BLaER1 (cell line): ENCODE results near the gene MALRD1.

ENCODE experiments used
- H3K27ac ChIP-seq: shearing (Covaris generic); formaldehyde crosslinking; 2 replicates; pipeline ENCODE4 v1.8.1; 2022
- H3K27me3 ChIP-seq: shearing (Covaris generic); formaldehyde crosslinking; 2 replicates; pipeline ENCODE4 v1.8.1; 2022
- H3K36me3 ChIP-seq: shearing (Covaris generic); formaldehyde crosslinking; 2 replicates; pipeline ENCODE4 v1.8.1; 2022
- H3K4me1 ChIP-seq: shearing (Covaris generic); formaldehyde crosslinking; 2 replicates; pipeline ENCODE4 v1.8.1; 2022
- H3K4me2 ChIP-seq: shearing (Covaris generic); formaldehyde crosslinking; 2 replicates; pipeline ENCODE4 v1.8.1; 2022
- H3K4me3 ChIP-seq: shearing (Covaris generic); formaldehyde crosslinking; 2 replicates; pipeline ENCODE4 v1.8.1; 2022
- H3K9ac ChIP-seq: shearing (Covaris generic); formaldehyde crosslinking; 2 replicates; pipeline ENCODE4 v1.8.1; 2022
- H3K9me3 ChIP-seq: shearing (Covaris generic); formaldehyde crosslinking; 2 replicates; pipeline ENCODE4 v1.8.1; 2022
- H4K20me1 ChIP-seq: shearing (Covaris generic); formaldehyde crosslinking; 2 replicates; pipeline ENCODE4 v1.8.1; 2022
- Cebpa-rat ChIP-seq: shearing (Covaris generic); IDR thresholded peaks from 2 replicates; pipeline ENCODE4 v1.8.1; 2022

MALRD1 gene

DNA sequence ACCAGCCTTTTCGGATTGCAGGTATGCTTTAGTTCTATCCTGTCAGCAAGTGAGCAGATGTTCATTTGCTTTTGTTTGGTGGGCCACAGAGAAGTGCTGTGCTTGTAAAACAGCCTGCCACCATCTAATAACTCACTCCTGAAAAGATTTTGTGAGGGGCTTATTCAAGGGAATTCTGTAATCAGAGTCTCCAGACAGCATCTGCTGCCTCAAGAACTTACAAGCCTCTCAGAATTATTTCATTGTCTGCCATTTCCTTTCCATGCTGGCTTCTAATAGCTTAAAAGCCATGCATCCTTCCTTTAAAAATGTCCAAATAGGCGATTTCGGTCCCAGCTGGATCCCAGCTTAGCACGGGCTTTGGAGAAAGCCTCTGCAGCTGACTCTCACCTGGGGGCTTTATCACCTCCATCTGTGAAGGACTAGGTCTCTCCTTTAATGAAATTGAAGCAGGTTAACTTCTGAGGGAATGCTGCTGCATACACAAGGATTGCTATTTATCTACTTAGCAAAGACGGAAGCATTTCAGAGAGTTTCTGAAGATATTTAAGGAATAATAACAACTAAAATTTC, 48.0 kb downstream of the MALRD1 start:
- Histone ChIP-seq H3K4me3 (no peak overlapping the region), H3K36me3 (no peaks in the 10 kb centered on the region), H4K20me1 (no peaks in the 10 kb centered on the region), H3K4me2 (no peak overlapping the region), H3K27ac (no peak overlapping the region), H3K9me3 (no peaks in the 10 kb centered on the region), H3K9ac (no peak overlapping the region), H3K4me1 (no peaks in the 10 kb centered on the region), H3K27me3 (no peaks in the 10 kb centered on the region)
- no peak for TF ChIP-seq Cebpa-rat

DNA sequence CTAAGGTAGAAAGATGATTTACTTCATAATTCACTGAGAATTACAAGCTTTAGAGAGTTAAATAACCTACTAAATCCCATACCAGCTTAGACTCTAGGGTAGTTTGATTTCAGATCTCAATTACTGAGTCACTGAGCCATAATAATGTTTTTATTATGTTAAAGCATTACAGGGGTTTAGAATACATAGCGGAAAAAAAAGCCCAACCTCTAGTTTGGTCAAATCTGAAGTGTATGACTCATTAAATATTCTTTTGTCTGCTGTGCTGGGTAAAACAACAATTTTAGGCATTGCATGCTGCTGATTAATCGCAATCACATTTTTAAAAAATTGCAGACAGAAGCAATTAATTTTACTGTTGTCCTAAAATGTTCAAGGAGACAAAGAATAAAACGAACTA, 48.5 kb downstream of the MALRD1 start:
- no peak for TF ChIP-seq Cebpa-rat
- Histone ChIP-seq H3K4me2 (no peak overlapping the region), H3K27me3 (no peaks in the 10 kb centered on the region)

GRCh38 chr10:19098803-19099202, 50.2 kb downstream of the MALRD1 start:
- Histone ChIP-seq H3K36me3 (no peaks in the 10 kb centered on the region), H3K27me3 (no peaks in the 10 kb centered on the region), H3K9ac (no peak overlapping the region), H3K4me2 (no peak overlapping the region), H4K20me1 (no peaks in the 10 kb centered on the region), H3K4me1 (no peaks in the 10 kb centered on the region), H3K4me3 (no peak overlapping the region), H3K9me3 (no peaks in the 10 kb centered on the region), H3K27ac (no peak overlapping the region)
- no peak for TF ChIP-seq Cebpa-rat

More for the DNA sequence above, 48.5 kb downstream of the MALRD1 start:
- Histone ChIP-seq H3K9me3 (no peaks in the 10 kb centered on the region), H3K36me3 (no peaks in the 10 kb centered on the region), H3K4me1 (no peaks in the 10 kb centered on the region), H3K27ac (no peak overlapping the region), H4K20me1 (no peaks in the 10 kb centered on the region), H3K9ac (no peak overlapping the region), H3K4me3 (no peak overlapping the region)

- H3K9ac ChIP-seq = no peak overlapping the region
- H3K27me3 ChIP-seq = no peaks in the 10 kb centered on the region
- peaks cover 18% of the 10 kb centered on the region for H3K9me3 ChIP-seq
- no peaks in the 10 kb centered on the region for H3K36me3 ChIP-seq
- no peak overlapping the region for H3K4me2 ChIP-seq
- TF ChIP-seq Cebpa-rat = no peak
- H4K20me1 ChIP-seq = no peaks in the 10 kb centered on the region
- no peak overlapping the region for H3K4me3 ChIP-seq
- no peak overlapping the region for H3K27ac ChIP-seq
- H3K4me1 ChIP-seq = no peaks in the 10 kb centered on the region
Observed at GRCh38 chr10:19107406-19107805, 58.8 kb downstream of the MALRD1 start.

GRCh38 chr10:19111501-19112267, 63.1 kb downstream of the MALRD1 start:
- Histone ChIP-seq H3K36me3 (no peaks in the 10 kb centered on the region), H3K4me1 (no peaks in the 10 kb centered on the region), H3K27me3 (no peaks in the 10 kb centered on the region), H3K4me3 (no peak overlapping the region), H3K9ac (no peak overlapping the region), H4K20me1 (no peaks in the 10 kb centered on the region), H3K27ac (no peak overlapping the region), H3K4me2 (no peak overlapping the region), H3K9me3 (peaks cover 18% of the 10 kb centered on the region)
- TF ChIP-seq Cebpa-rat = no peak

- Histone ChIP-seq H3K4me2 (no peak overlapping the region), H3K36me3 (no peaks in the 10 kb centered on the region), H3K9ac (no peak overlapping the region), H3K4me3 (no peak overlapping the region), H3K9me3 (no peaks in the 10 kb centered on the region), H3K27me3 (no peaks in the 10 kb centered on the region), H4K20me1 (no peaks in the 10 kb centered on the region), H3K27ac (no peak overlapping the region), H3K4me1 (no peaks in the 10 kb centered on the region)
- no peak for TF ChIP-seq Cebpa-rat
Observed at GRCh38 chr10:19117438-19117837, 68.8 kb downstream of the MALRD1 start.

DNA sequence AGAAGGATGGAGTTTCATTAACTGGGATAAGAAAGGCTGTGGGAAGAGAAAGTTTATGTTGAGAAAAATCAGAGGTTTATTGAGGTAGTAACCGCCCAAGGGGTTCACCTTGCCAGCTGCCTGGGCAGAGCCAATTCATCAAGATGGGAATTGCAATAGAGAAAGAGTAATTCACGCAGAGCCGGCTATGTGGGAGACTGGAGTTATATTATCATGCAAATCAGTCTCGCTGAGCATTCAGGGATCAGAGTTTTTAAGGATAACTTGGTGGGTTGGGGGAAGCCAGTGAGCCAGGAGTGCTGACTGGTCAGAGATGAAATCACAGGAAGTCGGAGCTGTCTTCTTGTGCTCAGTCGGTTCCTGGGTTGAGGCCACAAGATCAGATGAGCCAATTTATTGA, 70.6 kb downstream of the MALRD1 start:
- Histone ChIP-seq H3K4me1 (no peaks in the 10 kb centered on the region), H3K27ac (no peak overlapping the region), H3K9me3 (no peaks in the 10 kb centered on the region), H3K4me2 (no peak overlapping the region), H3K36me3 (no peaks in the 10 kb centered on the region), H4K20me1 (no peaks in the 10 kb centered on the region), H3K4me3 (no peak overlapping the region), H3K9ac (no peak overlapping the region), H3K27me3 (no peaks in the 10 kb centered on the region)
- TF ChIP-seq Cebpa-rat = no peak

DNA sequence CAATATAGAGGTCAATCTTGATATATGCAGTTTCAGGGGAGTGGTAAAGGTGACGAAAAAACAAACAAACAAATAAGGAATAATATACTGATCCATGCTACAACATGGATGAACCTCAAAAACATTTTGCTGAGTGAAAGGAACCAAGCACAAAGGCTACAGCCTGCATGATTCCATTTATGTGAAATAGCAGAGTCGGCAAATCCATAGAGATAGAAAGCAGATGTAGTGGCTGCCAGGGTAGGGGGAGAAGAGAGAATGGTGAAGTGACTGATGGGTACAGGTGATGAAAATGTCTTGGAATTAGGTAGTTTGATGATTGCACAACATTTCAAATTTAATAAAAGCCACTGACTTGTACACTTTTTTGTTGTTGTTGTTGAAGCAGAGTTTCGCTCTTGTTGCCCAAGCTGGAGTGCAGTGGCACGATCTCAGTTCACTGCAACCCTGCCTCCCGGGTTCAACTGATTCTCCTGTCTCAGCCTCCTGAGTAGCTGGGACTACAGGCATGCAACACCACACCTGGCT, 71.8 kb downstream of the MALRD1 start:
- H3K27me3 ChIP-seq = no peaks in the 10 kb centered on the region
- H3K4me1 ChIP-seq = no peaks in the 10 kb centered on the region
- H3K4me2 ChIP-seq = no peak overlapping the region
- no peaks in the 10 kb centered on the region for H4K20me1 ChIP-seq
- no peak overlapping the region for H3K27ac ChIP-seq
- no peak overlapping the region for H3K4me3 ChIP-seq
- TF ChIP-seq Cebpa-rat = peak; percentile 40; the same call in 1 of the 2 replicates
- H3K9ac ChIP-seq = no peak overlapping the region
- H3K36me3 ChIP-seq = no peaks in the 10 kb centered on the region
- no peaks in the 10 kb centered on the region for H3K9me3 ChIP-seq

- TF ChIP-seq Cebpa-rat = no peak
- no peak overlapping the region for H3K9ac ChIP-seq
Observed at GRCh38 chr10:19133992-19134391, 85.4 kb downstream of the MALRD1 start.

DNA sequence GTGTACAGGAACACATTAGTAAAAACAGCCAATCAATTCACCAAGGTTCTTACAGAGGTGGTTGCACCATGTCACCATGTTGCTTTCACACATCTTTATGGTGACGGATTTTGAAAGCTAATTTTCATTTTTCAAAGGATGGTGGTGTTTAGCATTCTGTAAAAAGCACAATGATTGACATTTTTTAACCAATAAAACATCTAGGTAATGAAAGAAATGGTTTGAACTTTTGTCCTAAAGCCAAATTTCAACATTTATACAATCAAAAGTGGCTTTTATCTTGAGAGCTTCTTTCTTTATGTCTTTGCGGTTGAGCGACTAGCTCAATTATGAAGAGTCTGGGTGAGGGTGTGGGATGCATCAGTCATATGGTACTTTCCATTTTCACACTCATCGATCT, 94.4 kb downstream of the MALRD1 start:
- Histone ChIP-seq H3K4me2 (no peak overlapping the region), H3K4me3 (no peak overlapping the region), H3K36me3 (no peaks in the 10 kb centered on the region), H3K27ac (no peak overlapping the region), H3K4me1 (peaks cover 11% of the 10 kb centered on the region), H3K27me3 (no peaks in the 10 kb centered on the region), H3K9me3 (no peaks in the 10 kb centered on the region), H4K20me1 (no peaks in the 10 kb centered on the region), H3K9ac (no peak overlapping the region)
- no peak for TF ChIP-seq Cebpa-rat

More at GRCh38 chr10:19133992-19134391, 85.4 kb downstream of the MALRD1 start:
- Histone ChIP-seq H4K20me1 (no peaks in the 10 kb centered on the region), H3K27ac (no peak overlapping the region), H3K4me2 (no peak overlapping the region), H3K27me3 (no peaks in the 10 kb centered on the region), H3K9me3 (no peaks in the 10 kb centered on the region), H3K4me1 (no peaks in the 10 kb centered on the region), H3K36me3 (no peaks in the 10 kb centered on the region), H3K4me3 (no peak overlapping the region)
